Mesothelial cell of epicardium (in vitro differentiated cells): Measurements from ENCODE around the gene NFKBIB. TPM values are rescaled to one million over a fixed set of nuclear protein-coding genes. Genes with fewer than 3 reads are reported as not detected.

ENCODE experiments used
- DNase-seq, 2 experiments: peaks; one replicate each; pipeline ENCODE4 v3.0.0; 2021; ENCODE audit warnings: low spot score in 2 of 2; ENCODE audit not compliant: unreplicated experiment in 2 of 2
- H3K27ac Mint-ChIP-seq: 2 replicates; pipeline ENCODE4 v1.8.0; 2021; ENCODE audit warnings: mixed read lengths
- H3K27me3 Mint-ChIP-seq: 2 replicates; pipeline ENCODE4 v1.8.0; 2021; ENCODE audit warnings: low read depth, mixed read lengths
- H3K36me3 Mint-ChIP-seq: 2 replicates; pipeline ENCODE4 v1.8.0; 2021; ENCODE audit warnings: mixed read lengths
- H3K4me1 Mint-ChIP-seq: 2 replicates; pipeline ENCODE4 v1.8.0; 2021; ENCODE audit warnings: mixed read lengths
- H3K4me3 Mint-ChIP-seq: 2 replicates; pipeline ENCODE4 v1.8.0; 2021; ENCODE audit warnings: mild to moderate bottlenecking, moderate library complexity, mixed read lengths
- H3K9me3 Mint-ChIP-seq: 2 replicates; pipeline ENCODE4 v1.8.0; 2021; ENCODE audit warnings: mixed read lengths
- total RNA-seq: library from RNA; stranded (reverse); gene quantifications from 3 replicates; pipeline ENCODE4 v1.2.1, GENCODE V29; 2021
- TF ChIP-seq, protein P1 (sequence below): fragments of 200-600 bp; sonication (generic); IDR thresholded peaks from one replicate; pipeline ENCODE4 v1.5.0; 2021; ENCODE audit warnings: antibody characterized with exemption; ENCODE audit not compliant: unreplicated experiment

NFKBIB gene
- total RNA-seq, 1 donor from 2014 or later = 13.9 TPM

DNA sequence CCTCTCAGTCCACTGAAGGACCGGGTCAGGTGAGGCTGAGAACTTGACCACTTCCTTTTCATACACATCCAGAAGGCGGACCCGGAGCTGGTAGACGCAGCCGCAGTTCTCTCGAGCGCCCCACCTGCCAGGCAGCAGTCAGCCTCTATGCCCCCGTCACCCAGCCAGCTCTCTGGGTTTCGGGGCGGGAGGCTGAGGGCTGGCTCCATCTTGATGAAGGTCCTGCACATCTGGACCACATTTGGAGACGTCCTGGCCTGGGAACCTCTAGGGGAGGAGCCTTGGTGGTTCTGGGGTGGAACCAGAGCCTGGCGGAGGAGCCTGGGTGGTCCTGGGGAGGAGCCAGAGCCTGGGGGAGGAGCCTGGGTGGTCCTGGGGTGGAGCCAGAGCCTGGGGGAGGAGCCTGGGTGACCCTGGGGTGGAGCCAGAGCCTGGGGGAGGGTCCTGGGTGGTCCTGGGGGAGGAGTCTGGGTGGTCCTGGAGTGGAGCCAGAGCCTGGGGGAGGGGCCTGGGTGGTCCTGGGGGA, 45.3 kb downstream of the NFKBIB start:
- no peak overlapping the region for H3K27ac Mint-ChIP-seq
- no peaks in the 10 kb centered on the region for H3K9me3 Mint-ChIP-seq
- no peaks in the 10 kb centered on the region for H3K27me3 Mint-ChIP-seq
- no peak overlapping the region for H3K4me3 Mint-ChIP-seq
- H3K36me3 Mint-ChIP-seq = peaks cover 42% of the 10 kb centered on the region
- no peak for DNase-seq
- TF ChIP-seq, protein P1, sequence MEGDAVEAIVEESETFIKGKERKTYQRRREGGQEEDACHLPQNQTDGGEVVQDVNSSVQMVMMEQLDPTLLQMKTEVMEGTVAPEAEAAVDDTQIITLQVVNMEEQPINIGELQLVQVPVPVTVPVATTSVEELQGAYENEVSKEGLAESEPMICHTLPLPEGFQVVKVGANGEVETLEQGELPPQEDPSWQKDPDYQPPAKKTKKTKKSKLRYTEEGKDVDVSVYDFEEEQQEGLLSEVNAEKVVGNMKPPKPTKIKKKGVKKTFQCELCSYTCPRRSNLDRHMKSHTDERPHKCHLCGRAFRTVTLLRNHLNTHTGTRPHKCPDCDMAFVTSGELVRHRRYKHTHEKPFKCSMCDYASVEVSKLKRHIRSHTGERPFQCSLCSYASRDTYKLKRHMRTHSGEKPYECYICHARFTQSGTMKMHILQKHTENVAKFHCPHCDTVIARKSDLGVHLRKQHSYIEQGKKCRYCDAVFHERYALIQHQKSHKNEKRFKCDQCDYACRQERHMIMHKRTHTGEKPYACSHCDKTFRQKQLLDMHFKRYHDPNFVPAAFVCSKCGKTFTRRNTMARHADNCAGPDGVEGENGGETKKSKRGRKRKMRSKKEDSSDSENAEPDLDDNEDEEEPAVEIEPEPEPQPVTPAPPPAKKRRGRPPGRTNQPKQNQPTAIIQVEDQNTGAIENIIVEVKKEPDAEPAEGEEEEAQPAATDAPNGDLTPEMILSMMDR = no peak
- peaks cover 17% of the 10 kb centered on the region for H3K4me1 Mint-ChIP-seq

DNA sequence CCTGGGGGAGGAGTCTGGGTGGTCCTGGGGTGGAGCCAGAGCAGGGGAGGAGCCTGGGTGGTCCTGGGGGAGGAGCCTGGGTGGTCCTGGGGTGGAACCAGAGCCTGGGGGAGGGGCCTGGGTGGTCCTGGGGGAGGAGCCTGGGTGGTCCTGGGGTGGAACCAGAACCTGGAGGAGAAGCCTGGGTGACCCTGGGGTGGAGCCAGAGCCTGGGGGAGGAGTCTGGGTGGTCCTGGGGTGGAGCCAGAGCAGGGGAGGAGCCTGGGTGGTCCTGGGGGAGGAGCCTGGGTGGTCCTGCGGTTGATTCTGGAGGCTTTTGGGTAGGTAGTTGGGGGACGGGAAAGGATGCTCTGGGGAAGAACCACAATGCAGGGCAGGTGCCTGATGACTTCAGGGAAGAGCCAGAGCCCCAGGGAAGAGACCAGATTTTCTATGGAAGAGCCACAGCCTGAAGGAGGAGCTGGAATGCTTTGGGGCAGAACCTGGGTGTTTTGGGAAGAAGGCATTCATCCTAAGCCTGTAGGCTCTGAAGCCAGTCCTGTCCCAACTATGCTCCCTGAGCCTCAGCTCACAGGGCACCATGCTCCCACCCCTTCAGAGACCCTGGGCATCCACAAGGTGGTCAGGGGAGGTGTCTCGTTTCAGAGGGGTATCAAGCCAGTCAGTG, 45.9 kb downstream of the NFKBIB start:
- Mint-ChIP-seq H3K4me1 (peaks cover 13% of the 10 kb centered on the region), H3K27me3 (no peaks in the 10 kb centered on the region), H3K4me3 (no peak overlapping the region), H3K27ac (no peak overlapping the region), H3K36me3 (peaks cover 42% of the 10 kb centered on the region), H3K9me3 (no peaks in the 10 kb centered on the region)
- TF ChIP-seq, protein P1 = no peak
- no peak for DNase-seq

DNA sequence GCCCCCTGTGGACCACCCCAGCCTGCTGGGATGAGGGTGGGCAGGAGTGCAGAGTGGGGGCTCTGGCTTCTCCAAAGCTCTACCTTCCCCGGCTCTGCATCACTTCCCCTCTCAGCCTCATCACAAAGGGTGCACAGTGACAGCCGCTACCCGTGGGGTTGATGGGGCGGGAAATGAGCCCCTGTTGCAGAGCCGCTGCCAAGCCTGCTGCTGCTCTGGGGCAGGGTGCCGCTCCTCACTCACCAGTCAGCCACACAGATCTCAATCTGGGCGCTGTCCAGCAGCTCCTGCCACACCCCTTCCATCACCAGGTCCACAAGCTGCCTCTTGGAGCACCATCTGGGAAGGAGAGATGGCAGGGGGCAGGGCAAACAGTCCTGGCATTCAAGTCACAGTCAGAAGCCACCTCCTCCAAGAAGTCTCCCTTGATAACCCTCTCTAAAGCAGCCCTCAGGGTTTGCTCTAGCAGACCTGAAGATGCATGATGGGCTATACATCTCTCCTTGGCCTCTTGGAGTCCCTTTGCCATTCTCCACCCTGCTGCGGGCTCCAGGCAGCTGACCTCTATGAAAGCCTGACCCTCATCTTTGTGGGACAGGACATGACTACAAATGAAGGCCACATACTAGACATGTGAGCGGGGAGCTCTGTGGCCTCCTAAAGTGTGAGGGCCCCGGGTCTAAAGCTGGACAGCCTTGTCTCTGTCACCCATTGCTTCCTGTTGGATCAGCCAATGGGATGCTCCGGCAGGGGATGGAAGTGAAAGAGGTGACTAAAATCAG, 46.7 kb downstream of the NFKBIB start:
- no peak overlapping the region for H3K27ac Mint-ChIP-seq
- TF ChIP-seq, protein P1 = no peak
- no peak for DNase-seq

DNA sequence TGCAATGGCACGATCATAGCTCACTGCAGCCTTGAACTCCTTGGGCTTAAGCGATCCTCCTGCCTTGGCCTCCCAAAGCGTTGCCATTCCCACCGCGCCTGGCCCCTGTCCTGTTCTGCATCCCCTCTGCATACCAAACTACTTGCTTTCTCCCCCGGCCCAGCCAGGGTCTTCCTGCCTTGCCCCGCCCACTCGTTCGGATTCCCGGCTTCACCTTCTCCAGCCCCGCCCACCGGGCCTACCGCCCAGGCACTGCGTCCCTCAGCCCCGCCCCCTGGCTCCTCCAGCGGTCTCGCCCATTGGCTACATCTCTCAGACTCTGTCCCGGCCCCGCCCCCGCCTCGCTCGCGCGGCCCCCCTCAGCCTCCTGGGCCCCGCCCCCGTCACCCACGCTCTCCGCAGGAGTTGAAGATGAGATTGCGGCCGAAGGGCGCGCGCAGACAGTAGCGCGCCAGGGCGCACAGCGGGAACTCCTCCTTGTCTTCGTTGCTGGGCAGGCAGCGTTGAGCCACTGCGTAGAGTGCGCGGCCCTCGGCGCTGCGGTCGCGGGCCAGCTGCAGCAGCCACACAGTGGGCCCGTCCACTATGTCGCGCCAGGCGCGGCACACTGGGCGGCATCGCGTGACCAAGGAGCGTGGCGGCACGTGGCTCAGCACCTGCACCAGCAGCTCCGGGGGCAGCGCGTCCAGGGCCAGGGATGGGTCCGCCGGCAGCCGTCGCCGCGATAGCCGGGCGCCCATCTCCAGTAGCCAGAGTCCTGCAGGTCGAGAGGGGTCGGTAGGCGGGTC, 50.0 kb downstream of the NFKBIB start:
- H3K4me1 Mint-ChIP-seq = peaks cover 13% of the 10 kb centered on the region
- no peaks in the 10 kb centered on the region for H3K27me3 Mint-ChIP-seq
- peaks cover 40% of the 10 kb centered on the region for H3K36me3 Mint-ChIP-seq
- peak overlapping the region; percentile 62 for H3K4me3 Mint-ChIP-seq
- no peaks in the 10 kb centered on the region for H3K9me3 Mint-ChIP-seq
- TF ChIP-seq, protein P1 = no peak
- H3K27ac Mint-ChIP-seq = peak overlapping the region; percentile 47
- DNase-seq = peak; percentile 90 to 93

More for the DNA sequence above, 46.7 kb downstream of the NFKBIB start:
- Mint-ChIP-seq H3K4me3 (no peak overlapping the region), H3K4me1 (peaks cover 8% of the 10 kb centered on the region), H3K27me3 (no peaks in the 10 kb centered on the region), H3K36me3 (peaks cover 44% of the 10 kb centered on the region), H3K9me3 (no peaks in the 10 kb centered on the region)

DNA sequence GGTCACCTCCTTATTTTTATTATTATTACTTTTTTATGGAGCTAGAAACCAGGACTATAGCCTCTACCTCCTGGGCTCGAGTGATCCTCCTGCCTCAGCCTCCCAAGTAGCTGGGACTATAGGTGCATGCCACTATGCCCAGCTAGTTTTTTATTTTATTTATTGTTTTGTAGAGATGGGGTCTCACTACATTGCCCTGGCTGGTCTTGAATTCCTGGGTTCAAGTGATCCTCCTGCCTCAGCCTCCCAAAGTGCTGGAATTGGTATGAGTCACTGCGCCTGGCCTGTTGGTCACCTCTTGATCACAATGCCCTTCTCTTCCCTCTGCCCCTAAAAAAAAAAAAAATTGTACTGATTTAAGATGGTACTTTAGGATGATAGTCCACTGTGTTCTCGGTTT, 51.4 kb downstream of the NFKBIB start:
- Mint-ChIP-seq H3K36me3 (peaks cover 38% of the 10 kb centered on the region), H3K27me3 (no peaks in the 10 kb centered on the region), H3K4me3 (no peak overlapping the region), H3K27ac (no peak overlapping the region), H3K4me1 (peaks cover 13% of the 10 kb centered on the region), H3K9me3 (no peaks in the 10 kb centered on the region)
- TF ChIP-seq, protein P1 = no peak
- DNase-seq = no peak
